Osteocyte (in vitro differentiated cells): ENCODE measurements around the gene DYRK1A. TPM values are rescaled to one million over a fixed set of nuclear protein-coding genes. Genes with fewer than 3 reads are reported as not detected.

Source experiments
- DNase-seq: peaks from one replicate; pipeline ENCODE4 v3.0.0; 2021; ENCODE audit warnings: mixed read lengths; ENCODE audit not compliant: unreplicated experiment; ENCODE audit errors: extremely low spot score
- H3K27ac Mint-ChIP-seq: one replicate; pipeline ENCODE4 v1.8.0; 2021; ENCODE audit warnings: mild to moderate bottlenecking, mixed read lengths; ENCODE audit not compliant: unreplicated experiment
- H3K27me3 Mint-ChIP-seq: one replicate; pipeline ENCODE4 v1.8.0; 2021; ENCODE audit warnings: mixed read lengths; ENCODE audit not compliant: unreplicated experiment
- H3K36me3 Mint-ChIP-seq: one replicate; pipeline ENCODE4 v1.8.0; 2021; ENCODE audit warnings: mixed read lengths; ENCODE audit not compliant: unreplicated experiment
- H3K4me1 Mint-ChIP-seq: one replicate; pipeline ENCODE4 v1.8.0; 2021; ENCODE audit warnings: mixed read lengths; ENCODE audit not compliant: unreplicated experiment
- H3K4me3 Mint-ChIP-seq: one replicate; pipeline ENCODE4 v1.8.0; 2021; ENCODE audit warnings: mild to moderate bottlenecking, moderate library complexity, mixed read lengths; ENCODE audit not compliant: unreplicated experiment
- H3K9me3 Mint-ChIP-seq: one replicate; pipeline ENCODE4 v1.8.0; 2021; ENCODE audit warnings: mixed read lengths; ENCODE audit not compliant: unreplicated experiment
- CTCF ChIP-seq: fragments of 200-600 bp; sonication (generic); IDR thresholded peaks from 2 replicates; pipeline ENCODE4 v1.5.0; 2021; ENCODE audit warnings: antibody characterized with exemption, mild to moderate bottlenecking, moderate library complexity
- total RNA-seq: library from RNA; stranded (reverse); gene quantifications from 2 replicates; pipeline ENCODE4 v1.2.1, GENCODE V29; 2021

DYRK1A gene
- total RNA-seq, 1 donor from 2014 or later, result 63.2 TPM

- Mint-ChIP-seq H3K9me3 (no peaks in the 10 kb centered on the region), H3K27ac (no peak overlapping the region), H3K36me3 (no peaks in the 10 kb centered on the region), H3K27me3 (no peaks in the 10 kb centered on the region), H3K4me3 (no peak overlapping the region), H3K4me1 (peaks cover 66% of the 10 kb centered on the region)
- TF ChIP-seq CTCF, result no peak
- DNase-seq, result no peak
These were observed 5.7 kb downstream of the DYRK1A start for GRCh38 chr21:37372127-37372731.

- Mint-ChIP-seq H3K36me3 (no peaks in the 10 kb centered on the region), H3K27ac (no peak overlapping the region), H3K27me3 (no peaks in the 10 kb centered on the region), H3K4me1 (peaks cover 71% of the 10 kb centered on the region), H3K9me3 (no peaks in the 10 kb centered on the region), H3K4me3 (no peak overlapping the region)
- no peak for DNase-seq
- TF ChIP-seq CTCF, result no peak
These were observed 6.4 kb downstream of the DYRK1A start for GRCh38 chr21:37372951-37373350.

GRCh38 chr21:37373539-37373938, 7.0 kb downstream of the DYRK1A start:
- H3K4me3 Mint-ChIP-seq, result no peak overlapping the region
- H3K27ac Mint-ChIP-seq, result peak overlapping the region; percentile 78
- peaks cover 70% of the 10 kb centered on the region for H3K4me1 Mint-ChIP-seq
- H3K9me3 Mint-ChIP-seq, result no peaks in the 10 kb centered on the region
- no peak for DNase-seq
- H3K27me3 Mint-ChIP-seq, result no peaks in the 10 kb centered on the region
- no peaks in the 10 kb centered on the region for H3K36me3 Mint-ChIP-seq
- no peak for TF ChIP-seq CTCF

GRCh38 chr21:37374027-37374426, 7.5 kb downstream of the DYRK1A start:
- Mint-ChIP-seq H3K4me1 (peaks cover 70% of the 10 kb centered on the region), H3K36me3 (no peaks in the 10 kb centered on the region), H3K27me3 (no peaks in the 10 kb centered on the region), H3K4me3 (no peak overlapping the region), H3K9me3 (no peaks in the 10 kb centered on the region), H3K27ac (peak overlapping the region; percentile 78)
- DNase-seq, result no peak
- TF ChIP-seq CTCF, result no peak

GRCh38 chr21:37375866-37376574, 9.4 kb downstream of the DYRK1A start:
- Mint-ChIP-seq H3K4me1 (peaks cover 69% of the 10 kb centered on the region), H3K4me3 (no peak overlapping the region)

More at GRCh38 chr21:37375866-37376574, 9.4 kb downstream of the DYRK1A start:
- Mint-ChIP-seq H3K27ac (peak overlapping the region; percentile 13), H3K27me3 (no peaks in the 10 kb centered on the region), H3K36me3 (no peaks in the 10 kb centered on the region), H3K9me3 (no peaks in the 10 kb centered on the region)
- DNase-seq, result no peak
- TF ChIP-seq CTCF, result no peak
